OCI-LY7 (cell line): Measurements from ENCODE around the gene NUP160.

Source experiments
- CTCF ChIP-seq: fragments of 200-600 bp; sonication (generic); conservative IDR thresholded peaks from 2 replicates; pipeline ENCODE4 v1.5.1; 2014; ENCODE audit warnings: mild to moderate bottlenecking, antibody characterized with exemption, low read length, moderate library complexity, mixed read lengths
- EZH2phosphoT487 ChIP-seq: fragments of 200-600 bp; sonication (generic); IDR thresholded peaks from 2 replicates; pipeline ENCODE4 v1.6.1; 2018; ENCODE audit warnings: low read depth, borderline replicate concordance, mild to moderate bottlenecking, mixed run types, antibody characterized with exemption, low read length, moderate library complexity, mixed read lengths

GRCh38 chr11:47731475-47731874 is 116.7 kb downstream of the NUP160 start:
- no peak for TF ChIP-seq CTCF
- TF ChIP-seq EZH2phosphoT487 = no peak
